HepG2 (cell line): ENCODE results near the gene ARHGAP26. TPM values are rescaled to one million over a fixed set of nuclear protein-coding genes. Genes with fewer than 3 reads are reported as not detected.

Source experiments
- ATF7-NPFF ChIP-seq: sonication (generic); formaldehyde crosslinking; IDR thresholded peaks from 2 replicates; pipeline ENCODE4 v1.8.1; 2023; ENCODE audit warnings: mild to moderate bottlenecking, low read depth, missing genetic modification reagents, moderate library complexity
- CBFB ChIP-seq: sonication (generic); formaldehyde crosslinking; IDR thresholded peaks from 2 replicates; pipeline ENCODE4 v1.4.0; 2020; ENCODE audit warnings: missing genetic modification reagents
- KDM3A ChIP-seq: IDR thresholded peaks from 2 replicates; pipeline ENCODE4 v1.6.1; 2018; ENCODE audit warnings: low read depth, missing compliant biosample characterization
- MTA1 ChIP-seq: sonication (generic); formaldehyde crosslinking; IDR thresholded peaks from 2 replicates; pipeline ENCODE4 v1.4.0; 2020; ENCODE audit warnings: missing genetic modification reagents, mild to moderate bottlenecking, borderline replicate concordance
- MZF1 ChIP-seq: sonication (generic); formaldehyde crosslinking; IDR thresholded peaks from 2 replicates; pipeline ENCODE4 v1.8.1; 2023; ENCODE audit warnings: mild to moderate bottlenecking, missing genetic modification reagents, borderline replicate concordance
- NFYC ChIP-seq: IDR thresholded peaks from 2 replicates; pipeline ENCODE4 v1.6.1; 2016; ENCODE audit warnings: missing genetic modification reagents, missing compliant biosample characterization
- ZNF180 ChIP-seq: sonication (generic); formaldehyde crosslinking; IDR thresholded peaks from 2 replicates; pipeline ENCODE4 v1.4.0; 2020; ENCODE audit warnings: low read depth, missing genetic modification reagents, borderline replicate concordance
- polyA plus RNA-seq, 8 experiments: library from polyadenylated mRNA; depleted of rRNA in 3 of 8; stranded (reverse) in 7 of 8; unstranded in 1 of 8; fragments of >200 nt; fragmentation: Illumina TruSeq in 4 of 8; extraction: Trizol in 4 of 8; gene quantifications; 2 replicates each; pipeline versions ENCODE4 v1.2.1 to v1.2.3, GENCODE V29; 2011 to 2016; ENCODE audit warnings: low read depth in 4 of 8, missing spikeins in 1 of 8, mixed read lengths in 1 of 8; ENCODE audit not compliant: insufficient read depth in 1 of 8
- total RNA-seq, 5 experiments: library from RNA; depleted of rRNA; stranded (reverse); fragments of >200 nt; fragmentation: Illumina TruSeq; extraction: Trizol; gene quantifications; 2 replicates each; pipeline ENCODE4 v1.2.3, GENCODE V29; 2016; ENCODE audit warnings: low read depth in 1 of 5
- TF ChIP-seq, protein P1 (sequence below): sonication (generic); formaldehyde crosslinking; IDR thresholded peaks from 2 replicates; pipeline ENCODE4 v1.9.0; 2021; ENCODE audit warnings: missing genetic modification reagents, borderline replicate concordance
- TF ChIP-seq, protein P2 (sequence below): sonication (generic); formaldehyde crosslinking; IDR thresholded peaks from 2 replicates; pipeline ENCODE4 v1.5.1; 2020; ENCODE audit warnings: mild to moderate bottlenecking, missing genetic modification reagents, moderate library complexity
- TF ChIP-seq, protein P3 (sequence below): sonication (generic); formaldehyde crosslinking; IDR thresholded peaks from 2 replicates; pipeline ENCODE4 v1.5.0; 2020; ENCODE audit warnings: mild to moderate bottlenecking, missing genetic modification reagents, borderline replicate concordance
- TF ChIP-seq, protein P4 (sequence below): sonication (generic); formaldehyde crosslinking; IDR thresholded peaks from 2 replicates; pipeline ENCODE4 v1.5.1; 2020; ENCODE audit warnings: mild to moderate bottlenecking, missing genetic modification reagents, borderline replicate concordance

The ARHGAP26 gene
- total and polyA plus RNA-seq, 2 of the 13 experiments (the other 11 are each of a cell fraction or from before 2014, with no cell fraction given) = 9.6 to 18.2 TPM

DNA sequence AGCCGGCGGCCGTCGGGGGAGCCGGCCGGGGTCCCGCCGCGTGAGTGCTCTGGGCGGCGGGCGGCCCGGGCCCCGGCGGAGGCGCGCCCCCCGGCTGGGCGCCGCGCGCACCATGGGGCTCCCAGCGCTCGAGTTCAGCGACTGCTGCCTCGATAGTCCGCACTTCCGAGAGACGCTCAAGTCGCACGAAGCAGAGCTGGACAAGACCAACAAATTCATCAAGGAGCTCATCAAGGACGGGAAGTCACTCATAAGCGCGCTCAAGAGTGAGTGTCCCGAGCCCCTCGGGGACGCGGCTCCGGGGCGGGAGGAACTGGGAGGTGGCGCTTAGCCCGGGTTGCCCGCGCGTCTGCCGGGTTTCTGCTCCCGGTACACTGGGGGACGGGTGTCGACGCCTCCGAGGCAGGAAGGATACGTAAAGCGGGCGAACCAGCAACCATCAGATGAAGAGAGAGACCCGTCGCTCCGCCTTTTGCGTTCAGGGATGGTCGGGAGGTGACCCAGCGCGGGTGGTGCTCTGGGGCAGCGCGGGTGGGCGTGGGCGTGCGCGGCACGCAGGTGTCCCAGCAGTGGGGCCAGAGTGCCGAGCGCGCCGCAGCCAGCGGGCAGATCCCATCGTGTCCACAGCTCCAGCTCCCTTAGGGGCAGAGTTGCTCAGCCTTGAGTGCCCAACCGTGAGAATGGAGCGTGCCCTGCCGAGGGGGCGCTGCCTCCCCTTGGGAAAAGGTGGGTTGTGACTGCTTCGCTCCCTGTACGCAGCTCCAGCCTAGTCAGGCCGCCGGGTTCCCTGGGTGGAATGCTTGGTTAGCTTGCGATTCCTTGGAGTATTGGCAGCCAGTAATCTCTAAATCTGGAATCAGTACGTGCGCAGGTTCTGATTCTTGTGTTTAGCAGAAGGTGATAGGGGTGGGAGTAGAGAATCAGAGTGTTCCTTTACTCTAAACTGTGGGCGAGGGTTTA is 753 bp downstream of the ARHGAP26 start (continued):
- TF ChIP-seq KDM3A (CRISPR knock-in tag) (0 out of 2 replicates have a peak, but pooled peaks have one; percentile 34), MZF1 (CRISPR knock-in tag) (no peak), MTA1 (CRISPR knock-in tag) (peak; percentile 81; the same call in 1 of the 2 replicates), ATF7-NPFF (CRISPR knock-in tag) (no peak; the same call in none of the 2 replicates), NFYC (CRISPR knock-in tag) (no peak), ZNF180 (CRISPR knock-in tag) (no peak; the same call in 1 of the 2 replicates), CBFB (peak; percentile 37; the same call in 1 of the 2 replicates)
- TF ChIP-seq, protein P1, sequence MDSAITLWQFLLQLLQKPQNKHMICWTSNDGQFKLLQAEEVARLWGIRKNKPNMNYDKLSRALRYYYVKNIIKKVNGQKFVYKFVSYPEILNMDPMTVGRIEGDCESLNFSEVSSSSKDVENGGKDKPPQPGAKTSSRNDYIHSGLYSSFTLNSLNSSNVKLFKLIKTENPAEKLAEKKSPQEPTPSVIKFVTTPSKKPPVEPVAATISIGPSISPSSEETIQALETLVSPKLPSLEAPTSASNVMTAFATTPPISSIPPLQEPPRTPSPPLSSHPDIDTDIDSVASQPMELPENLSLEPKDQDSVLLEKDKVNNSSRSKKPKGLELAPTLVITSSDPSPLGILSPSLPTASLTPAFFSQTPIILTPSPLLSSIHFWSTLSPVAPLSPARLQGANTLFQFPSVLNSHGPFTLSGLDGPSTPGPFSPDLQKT (CRISPR knock-in tag) = no peak
- TF ChIP-seq, protein P2, sequence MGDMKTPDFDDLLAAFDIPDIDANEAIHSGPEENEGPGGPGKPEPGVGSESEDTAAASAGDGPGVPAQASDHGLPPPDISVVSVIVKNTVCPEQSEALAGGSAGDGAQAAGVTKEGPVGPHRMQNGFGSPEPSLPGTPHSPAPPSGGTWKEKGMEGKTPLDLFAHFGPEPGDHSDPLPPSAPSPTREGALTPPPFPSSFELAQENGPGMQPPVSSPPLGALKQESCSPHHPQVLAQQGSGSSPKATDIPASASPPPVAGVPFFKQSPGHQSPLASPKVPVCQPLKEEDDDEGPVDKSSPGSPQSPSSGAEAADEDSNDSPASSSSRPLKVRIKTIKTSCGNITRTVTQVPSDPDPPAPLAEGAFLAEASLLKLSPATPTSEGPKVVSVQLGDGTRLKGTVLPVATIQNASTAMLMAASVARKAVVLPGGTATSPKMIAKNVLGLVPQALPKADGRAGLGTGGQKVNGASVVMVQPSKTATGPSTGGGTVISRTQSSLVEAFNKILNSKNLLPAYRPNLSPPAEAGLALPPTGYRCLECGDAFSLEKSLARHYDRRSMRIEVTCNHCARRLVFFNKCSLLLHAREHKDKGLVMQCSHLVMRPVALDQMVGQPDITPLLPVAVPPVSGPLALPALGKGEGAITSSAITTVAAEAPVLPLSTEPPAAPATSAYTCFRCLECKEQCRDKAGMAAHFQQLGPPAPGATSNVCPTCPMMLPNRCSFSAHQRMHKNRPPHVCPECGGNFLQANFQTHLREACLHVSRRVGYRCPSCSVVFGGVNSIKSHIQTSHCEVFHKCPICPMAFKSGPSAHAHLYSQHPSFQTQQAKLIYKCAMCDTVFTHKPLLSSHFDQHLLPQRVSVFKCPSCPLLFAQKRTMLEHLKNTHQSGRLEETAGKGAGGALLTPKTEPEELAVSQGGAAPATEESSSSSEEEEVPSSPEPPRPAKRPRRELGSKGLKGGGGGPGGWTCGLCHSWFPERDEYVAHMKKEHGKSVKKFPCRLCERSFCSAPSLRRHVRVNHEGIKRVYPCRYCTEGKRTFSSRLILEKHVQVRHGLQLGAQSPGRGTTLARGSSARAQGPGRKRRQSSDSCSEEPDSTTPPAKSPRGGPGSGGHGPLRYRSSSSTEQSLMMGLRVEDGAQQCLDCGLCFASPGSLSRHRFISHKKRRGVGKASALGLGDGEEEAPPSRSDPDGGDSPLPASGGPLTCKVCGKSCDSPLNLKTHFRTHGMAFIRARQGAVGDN (CRISPR knock-in tag) = peak; percentile 84
- TF ChIP-seq, protein P3, sequence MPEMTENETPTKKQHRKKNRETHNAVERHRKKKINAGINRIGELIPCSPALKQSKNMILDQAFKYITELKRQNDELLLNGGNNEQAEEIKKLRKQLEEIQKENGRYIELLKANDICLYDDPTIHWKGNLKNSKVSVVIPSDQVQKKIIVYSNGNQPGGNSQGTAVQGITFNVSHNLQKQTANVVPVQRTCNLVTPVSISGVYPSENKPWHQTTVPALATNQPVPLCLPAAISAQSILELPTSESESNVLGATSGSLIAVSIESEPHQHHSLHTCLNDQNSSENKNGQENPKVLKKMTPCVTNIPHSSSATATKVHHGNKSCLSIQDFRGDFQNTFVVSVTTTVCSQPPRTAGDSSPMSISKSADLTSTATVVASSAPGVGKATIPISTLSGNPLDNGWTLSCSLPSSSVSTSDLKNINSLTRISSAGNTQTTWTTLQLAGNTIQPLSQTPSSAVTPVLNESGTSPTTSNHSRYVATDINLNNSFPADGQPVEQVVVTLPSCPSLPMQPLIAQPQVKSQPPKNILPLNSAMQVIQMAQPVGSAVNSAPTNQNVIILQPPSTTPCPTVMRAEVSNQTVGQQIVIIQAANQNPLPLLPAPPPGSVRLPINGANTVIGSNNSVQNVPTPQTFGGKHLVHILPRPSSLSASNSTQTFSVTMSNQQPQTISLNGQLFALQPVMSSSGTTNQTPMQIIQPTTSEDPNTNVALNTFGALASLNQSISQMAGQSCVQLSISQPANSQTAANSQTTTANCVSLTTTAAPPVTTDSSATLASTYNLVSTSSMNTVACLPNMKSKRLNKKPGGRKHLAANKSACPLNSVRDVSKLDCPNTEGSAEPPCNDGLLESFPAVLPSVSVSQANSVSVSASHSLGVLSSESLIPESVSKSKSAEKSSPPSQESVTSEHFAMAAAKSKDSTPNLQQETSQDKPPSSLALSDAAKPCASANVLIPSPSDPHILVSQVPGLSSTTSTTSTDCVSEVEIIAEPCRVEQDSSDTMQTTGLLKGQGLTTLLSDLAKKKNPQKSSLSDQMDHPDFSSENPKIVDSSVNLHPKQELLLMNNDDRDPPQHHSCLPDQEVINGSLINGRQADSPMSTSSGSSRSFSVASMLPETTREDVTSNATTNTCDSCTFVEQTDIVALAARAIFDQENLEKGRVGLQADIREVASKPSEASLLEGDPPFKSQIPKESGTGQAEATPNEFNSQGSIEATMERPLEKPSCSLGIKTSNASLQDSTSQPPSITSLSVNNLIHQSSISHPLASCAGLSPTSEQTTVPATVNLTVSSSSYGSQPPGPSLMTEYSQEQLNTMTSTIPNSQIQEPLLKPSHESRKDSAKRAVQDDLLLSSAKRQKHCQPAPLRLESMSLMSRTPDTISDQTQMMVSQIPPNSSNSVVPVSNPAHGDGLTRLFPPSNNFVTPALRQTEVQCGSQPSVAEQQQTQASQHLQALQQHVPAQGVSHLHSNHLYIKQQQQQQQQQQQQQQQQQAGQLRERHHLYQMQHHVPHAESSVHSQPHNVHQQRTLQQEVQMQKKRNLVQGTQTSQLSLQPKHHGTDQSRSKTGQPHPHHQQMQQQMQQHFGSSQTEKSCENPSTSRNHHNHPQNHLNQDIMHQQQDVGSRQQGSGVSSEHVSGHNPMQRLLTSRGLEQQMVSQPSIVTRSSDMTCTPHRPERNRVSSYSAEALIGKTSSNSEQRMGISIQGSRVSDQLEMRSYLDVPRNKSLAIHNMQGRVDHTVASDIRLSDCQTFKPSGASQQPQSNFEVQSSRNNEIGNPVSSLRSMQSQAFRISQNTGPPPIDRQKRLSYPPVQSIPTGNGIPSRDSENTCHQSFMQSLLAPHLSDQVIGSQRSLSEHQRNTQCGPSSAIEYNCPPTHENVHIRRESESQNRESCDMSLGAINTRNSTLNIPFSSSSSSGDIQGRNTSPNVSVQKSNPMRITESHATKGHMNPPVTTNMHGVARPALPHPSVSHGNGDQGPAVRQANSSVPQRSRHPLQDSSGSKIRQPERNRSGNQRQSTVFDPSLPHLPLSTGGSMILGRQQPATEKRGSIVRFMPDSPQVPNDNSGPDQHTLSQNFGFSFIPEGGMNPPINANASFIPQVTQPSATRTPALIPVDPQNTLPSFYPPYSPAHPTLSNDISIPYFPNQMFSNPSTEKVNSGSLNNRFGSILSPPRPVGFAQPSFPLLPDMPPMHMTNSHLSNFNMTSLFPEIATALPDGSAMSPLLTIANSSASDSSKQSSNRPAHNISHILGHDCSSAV = no peak
- TF ChIP-seq, protein P4, sequence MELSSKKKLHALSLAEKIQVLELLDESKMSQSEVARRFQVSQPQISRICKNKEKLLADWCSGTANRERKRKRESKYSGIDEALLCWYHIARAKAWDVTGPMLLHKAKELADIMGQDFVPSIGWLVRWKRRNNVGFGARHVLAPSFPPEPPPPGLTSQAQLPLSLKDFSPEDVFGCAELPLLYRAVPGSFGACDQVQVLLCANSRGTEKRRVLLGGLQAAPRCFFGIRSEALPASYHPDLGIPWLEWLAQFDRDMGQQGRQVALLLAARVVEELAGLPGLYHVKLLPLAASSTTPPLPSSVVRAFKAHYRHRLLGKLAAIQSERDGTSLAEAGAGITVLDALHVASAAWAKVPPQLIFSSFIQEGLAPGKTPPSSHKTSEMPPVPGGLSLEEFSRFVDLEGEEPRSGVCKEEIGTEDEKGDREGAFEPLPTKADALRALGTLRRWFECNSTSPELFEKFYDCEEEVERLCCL (CRISPR knock-in tag) = no peak
